Activated T-cell treated with anti-CD3 and anti-CD28 coated beads for 1 hour (primary cell): ENCODE data around the gene GORASP1.

ENCODE experiments used
- DNase-seq: peaks from one replicate; pipeline ENCODE4 v3.0.0-alpha.2; 2020; ENCODE audit warnings: low read depth

GORASP1 gene

DNA sequence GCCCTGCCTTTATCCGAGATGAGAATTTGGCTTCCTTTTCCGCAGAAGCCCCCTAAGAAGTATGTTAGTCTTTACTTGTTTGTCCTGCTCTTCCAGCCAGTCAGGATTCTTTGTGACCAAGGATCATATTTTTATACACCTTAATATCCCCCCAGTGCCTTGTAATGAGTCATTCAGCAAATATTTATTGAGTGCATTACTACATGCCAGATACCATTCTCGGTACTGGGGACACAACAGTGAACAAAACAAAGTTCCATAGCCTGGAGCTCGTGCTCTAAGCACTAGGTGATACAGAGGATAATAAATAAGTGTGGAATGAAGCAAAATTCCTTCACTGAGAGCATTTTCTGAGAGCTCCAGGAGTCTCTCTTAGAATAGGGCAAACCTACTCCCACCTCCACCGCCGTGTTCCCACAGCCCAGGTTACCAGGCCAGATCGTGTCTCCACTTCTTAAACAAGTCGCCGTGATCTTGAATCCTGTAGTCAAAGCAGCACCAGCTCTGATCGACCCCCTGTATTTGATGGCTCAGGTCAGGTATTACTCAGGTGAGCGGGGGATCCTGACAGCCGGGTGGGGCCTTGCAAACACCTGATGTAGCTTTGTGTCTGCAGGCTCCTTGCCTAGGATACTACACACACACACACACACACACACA is 18.5 kb upstream of the GORASP1 start:
- no peak for DNase-seq

GRCh38 chr3:39124876-39125840 is 17.7 kb upstream of the GORASP1 start:
- no peak for DNase-seq

- DNase-seq = no peak
Observed at GRCh38 chr3:39122813-39123212, 15.4 kb upstream of the GORASP1 start.

- no peak for DNase-seq
Observed at GRCh38 chr3:39121621-39122020, 14.2 kb upstream of the GORASP1 start.

DNA sequence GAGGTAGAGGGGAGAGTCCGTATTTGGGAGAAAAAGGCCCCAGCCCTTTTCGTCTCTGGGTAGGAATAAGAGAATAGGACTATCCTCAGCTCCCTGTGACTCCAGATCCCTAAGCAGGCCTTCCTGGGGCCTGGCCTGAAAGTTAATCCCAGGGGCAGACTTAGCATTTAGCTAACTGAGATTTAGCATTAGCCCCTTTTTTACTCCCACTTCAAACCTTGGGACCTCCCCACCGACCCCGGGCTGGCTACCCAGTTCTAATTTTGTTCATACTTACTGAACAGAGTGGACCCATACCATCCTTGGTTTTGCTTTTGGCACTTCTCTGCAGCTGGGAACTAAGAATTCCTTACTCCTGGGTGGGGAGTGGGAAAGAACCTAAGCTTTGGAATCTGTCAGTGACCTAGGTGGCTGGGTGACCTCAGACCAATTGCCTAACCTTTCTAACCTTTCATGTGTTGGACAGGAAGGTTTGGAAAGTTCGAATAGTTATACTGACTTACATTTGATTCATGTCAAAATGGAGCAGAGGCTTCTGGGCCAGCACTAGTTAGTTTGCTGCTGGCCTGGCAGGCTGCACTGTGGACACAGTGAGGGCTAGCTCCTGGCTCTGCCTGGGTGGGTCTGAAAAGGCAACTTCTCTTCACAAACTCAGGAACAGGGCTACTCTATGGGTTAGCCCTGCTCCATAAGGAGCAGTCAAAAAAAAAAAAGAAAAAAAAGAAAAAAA is 11.7 kb upstream of the GORASP1 start:
- DNase-seq = no peak

- DNase-seq = no peak
Observed at GRCh38 chr3:39118079-39118478, 10.7 kb upstream of the GORASP1 start.

GRCh38 chr3:39115870-39116269 is 8.4 kb upstream of the GORASP1 start:
- no peak for DNase-seq

- no peak for DNase-seq
Observed at GRCh38 chr3:39114456-39114855, 7.0 kb upstream of the GORASP1 start.

DNA sequence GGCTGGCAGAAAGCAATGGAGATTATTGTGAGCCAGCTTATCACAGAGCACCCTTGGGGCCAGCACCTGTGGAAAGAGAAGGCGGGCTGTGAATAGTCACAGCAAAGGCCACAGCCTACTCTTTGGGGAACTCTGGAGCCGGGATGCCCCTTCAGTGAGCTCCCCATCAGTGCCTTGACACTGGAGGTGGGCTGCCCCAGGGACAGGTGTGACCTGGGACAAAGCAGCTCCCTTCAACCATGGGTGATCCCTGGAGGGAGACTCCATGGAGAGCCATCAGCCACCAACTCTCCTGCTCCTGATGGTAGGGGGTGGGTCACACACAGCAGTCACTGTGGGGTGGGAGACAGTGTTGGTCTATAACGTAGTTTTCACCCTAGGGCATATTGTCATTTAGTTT is 5.9 kb upstream of the GORASP1 start:
- DNase-seq = no peak

- no peak for DNase-seq
Observed at GRCh38 chr3:39112535-39112934, 5.1 kb upstream of the GORASP1 start.

DNA sequence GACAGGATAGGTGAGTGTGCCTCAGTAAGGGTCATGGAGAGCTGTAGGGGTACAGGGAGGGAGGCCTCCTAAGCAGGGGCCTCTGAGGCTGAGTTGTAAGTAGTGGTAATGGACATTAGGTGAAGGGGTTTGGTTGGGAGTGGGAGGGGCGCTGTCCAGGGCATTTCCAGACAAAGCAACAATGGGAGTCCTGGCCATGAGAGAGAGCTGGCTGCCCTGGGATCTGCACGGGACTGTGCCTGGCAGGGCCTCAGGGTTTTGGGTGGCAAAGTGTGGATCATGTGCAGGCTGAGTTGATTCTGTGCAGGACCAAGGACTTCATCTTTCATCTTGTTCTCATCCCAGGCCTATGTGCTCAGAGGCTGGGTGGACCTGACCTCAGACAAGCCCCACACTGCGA is 4.7 kb upstream of the GORASP1 start:
- no peak for DNase-seq

DNA sequence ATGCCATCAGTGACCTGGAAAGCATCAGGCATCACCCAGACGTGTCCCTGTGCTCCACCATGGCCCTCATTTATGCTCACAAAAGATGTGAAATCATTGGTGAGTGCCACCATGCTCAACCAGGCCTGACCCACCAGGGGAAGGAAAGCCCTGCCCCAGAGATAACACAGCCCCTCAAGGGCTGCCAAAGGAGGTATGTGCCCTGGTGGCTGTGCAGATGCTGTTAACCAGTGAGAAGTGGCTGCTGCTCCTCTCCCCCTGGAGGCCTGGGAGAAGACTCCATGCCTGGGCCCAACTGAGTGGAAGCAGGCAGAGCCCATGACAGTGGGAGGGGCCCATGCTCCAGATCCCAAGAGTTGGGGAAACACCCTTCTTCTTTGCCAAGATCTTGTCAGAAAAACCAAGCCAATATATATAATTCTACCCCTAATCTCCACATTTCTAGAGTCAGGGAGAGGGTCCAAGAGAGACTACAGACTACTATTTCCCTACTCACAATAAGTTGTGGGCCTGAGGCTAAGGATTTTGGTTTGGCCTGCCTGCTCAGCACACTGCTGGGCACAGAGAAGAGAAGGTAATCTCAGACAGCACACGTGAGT is 2.7 kb upstream of the GORASP1 start:
- DNase-seq = no peak

DNA sequence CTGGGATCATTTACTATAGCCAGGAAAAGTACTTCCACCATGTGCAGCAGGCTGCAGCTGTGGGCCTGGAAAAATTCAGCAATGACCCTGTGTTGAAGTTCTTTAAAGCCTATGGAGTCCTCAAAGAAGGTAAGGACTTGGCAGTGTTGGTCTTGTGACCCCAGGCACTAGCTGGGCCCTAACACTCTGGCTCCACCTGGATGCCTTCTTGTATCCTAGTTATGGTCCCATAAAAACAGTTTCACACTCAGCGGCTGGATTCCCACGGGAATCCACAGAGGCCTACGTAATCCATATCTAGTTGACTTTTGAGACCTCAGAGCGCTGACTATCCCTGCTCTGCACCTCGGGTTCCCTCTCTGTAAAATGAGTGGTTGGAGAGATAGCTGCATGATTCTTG is 1.7 kb upstream of the GORASP1 start:
- DNase-seq = no peak

- no peak for DNase-seq
Observed at GRCh38 chr3:39108200-39108710, 828 bp upstream of the GORASP1 start.

DNA sequence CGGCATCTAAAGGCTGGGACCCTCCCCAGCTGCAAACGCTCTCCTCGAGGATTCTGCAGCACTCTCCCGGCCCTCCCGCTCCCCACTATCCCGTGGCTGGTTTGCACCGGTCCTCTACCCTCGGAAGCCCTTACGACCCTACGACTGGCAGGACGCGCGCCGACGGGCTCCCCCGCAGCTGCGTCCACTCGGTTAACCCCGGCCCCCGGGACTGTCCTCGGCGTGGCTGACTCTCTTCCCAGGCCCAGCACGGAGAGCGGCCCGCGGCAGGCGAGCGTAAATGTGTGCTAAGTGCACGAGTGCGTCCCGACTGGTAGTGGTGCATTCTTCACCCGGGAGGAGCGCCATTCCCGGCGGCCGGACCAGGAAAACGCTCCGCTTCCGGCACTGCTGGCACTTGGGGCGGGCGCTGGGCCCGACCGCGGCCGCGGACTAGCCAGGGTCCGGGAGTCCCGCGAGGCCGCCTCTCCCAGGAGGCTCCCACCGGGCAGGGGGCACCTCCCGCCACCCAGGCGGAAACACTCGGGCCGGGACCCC is 508 bp downstream of the GORASP1 start:
- DNase-seq = no peak

DNA sequence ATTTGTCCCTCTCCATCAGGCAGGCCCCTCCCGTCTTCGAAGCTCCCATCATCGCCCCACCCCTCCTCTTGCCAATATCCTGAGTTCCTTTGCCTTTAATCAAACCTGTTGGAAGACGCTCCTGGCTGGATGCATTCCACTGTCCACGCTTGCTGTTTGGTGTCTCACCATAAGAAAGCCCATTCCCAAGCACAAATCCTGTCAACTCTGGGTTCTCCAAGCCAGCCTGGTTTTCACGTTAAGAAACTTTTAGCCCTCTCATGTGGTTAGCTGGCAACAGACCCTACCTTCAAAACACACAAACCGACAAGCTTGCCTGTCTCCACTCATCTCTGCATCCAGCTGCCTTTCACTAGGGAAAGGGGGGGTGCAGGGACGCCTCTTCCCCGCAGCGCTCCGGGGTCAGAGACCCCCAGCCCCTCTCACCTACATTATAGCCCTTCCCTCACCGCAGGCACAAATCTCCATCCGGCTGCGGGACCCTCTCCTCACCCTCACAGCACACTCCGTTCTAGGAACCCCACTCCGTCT is 1.1 kb downstream of the GORASP1 start:
- DNase-seq = no peak

DNA sequence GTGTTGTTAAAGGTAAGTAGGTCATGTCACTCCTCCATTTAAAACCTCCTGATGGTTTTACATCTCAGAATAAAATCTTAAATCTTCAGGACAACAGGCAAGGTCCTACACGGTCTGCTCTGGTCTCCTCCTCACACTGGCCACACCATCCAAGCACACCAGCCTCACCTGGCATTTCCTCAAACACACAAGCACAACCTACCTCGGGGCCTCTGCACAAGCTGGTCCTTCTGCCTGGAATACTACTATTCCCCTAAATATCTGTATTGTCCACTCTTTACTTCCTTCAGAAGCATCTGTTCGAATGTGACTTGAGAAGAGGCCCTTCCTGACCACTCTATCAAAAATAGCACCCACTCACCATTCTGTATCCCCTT is 1.8 kb downstream of the GORASP1 start:
- DNase-seq = no peak

DNA sequence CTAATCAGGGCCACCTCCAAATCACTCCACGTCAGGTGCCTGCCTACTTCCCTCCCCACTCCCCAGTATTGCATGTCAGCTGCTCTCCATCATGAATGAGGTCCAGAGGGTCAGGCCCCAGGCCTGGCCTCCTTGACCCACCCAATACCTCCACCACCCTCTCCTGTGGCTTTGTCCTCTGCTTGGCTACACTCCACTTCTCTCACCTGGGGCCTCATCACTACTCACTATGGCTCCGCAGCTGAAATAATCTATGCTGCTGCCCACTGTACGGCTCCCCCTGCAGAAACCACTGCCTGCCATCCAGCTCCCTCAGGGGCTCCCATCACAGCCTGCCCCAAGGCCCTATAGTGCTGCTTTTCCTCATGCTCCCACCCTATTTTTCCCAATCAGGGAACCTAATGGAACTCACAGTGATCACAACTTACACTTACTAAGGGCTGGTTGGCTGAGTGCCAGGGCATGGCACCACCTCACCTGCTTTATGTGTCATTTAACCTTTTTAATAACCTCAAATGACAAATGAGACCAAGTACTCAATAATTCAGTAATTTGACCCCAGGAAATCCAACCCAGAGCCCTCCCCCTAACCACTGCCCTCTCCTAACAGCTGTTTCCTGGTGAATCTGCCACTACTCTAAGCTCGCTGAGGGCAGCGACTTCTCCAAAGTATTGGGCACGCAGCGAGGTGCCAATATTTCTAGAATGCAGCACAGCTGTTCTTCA is 2.3 kb downstream of the GORASP1 start:
- DNase-seq = no peak

GRCh38 chr3:39103791-39104552 is 3.5 kb downstream of the GORASP1 start:
- DNase-seq = no peak

GRCh38 chr3:39103324-39103693 is 4.1 kb downstream of the GORASP1 start:
- no peak for DNase-seq
